Liver (tissue), 9 donors: ENCODE results near the gene DDB1. TPM values are rescaled to one million over a fixed set of nuclear protein-coding genes. Genes with fewer than 3 reads are reported as not detected.

ENCODE experiments used
- DNase-seq: peaks from one replicate; pipeline ENCODE4 v3.0.0-alpha.2; 2017; ENCODE audit warnings: low spot score
- H3K27ac ChIP-seq, 2 donors: one replicate each; pipeline ENCODE4 v1.7.0; 2013; ENCODE audit warnings: inconsistent platforms in 2 of 2, low read length in 2 of 2, control low read depth in 1 of 2, low read depth in 1 of 2, mild to moderate bottlenecking in 1 of 2
- H3K27me3 ChIP-seq, 4 donors: one replicate each; pipeline versions ENCODE4 v1.6.1 to v1.7.0; 2013; ENCODE audit warnings: low read length in 3 of 4, inconsistent platforms in 1 of 4, mild to moderate bottlenecking in 1 of 4, moderate library complexity in 1 of 4; ENCODE audit not compliant: control insufficient read depth in 4 of 4, insufficient read depth in 4 of 4
- H3K36me3 ChIP-seq, 4 donors: one replicate each; pipeline versions ENCODE4 v1.6.1 to v1.7.0; 2013; ENCODE audit warnings: low read length in 3 of 4, mild to moderate bottlenecking in 3 of 4, low read depth in 1 of 4, moderate library complexity in 1 of 4; ENCODE audit not compliant: control insufficient read depth in 4 of 4, insufficient read depth in 3 of 4
- H3K4me1 ChIP-seq, 4 donors: one replicate each; pipeline versions ENCODE4 v1.6.1 to v1.7.0; 2013; ENCODE audit warnings: low read length in 3 of 4, mild to moderate bottlenecking in 3 of 4, moderate library complexity in 1 of 4; ENCODE audit not compliant: control insufficient read depth in 4 of 4, insufficient read depth in 4 of 4
- H3K4me3 ChIP-seq, 3 donors: one replicate each; pipeline versions ENCODE4 v1.6.1 to v1.7.0; 2013; ENCODE audit warnings: low read length in 3 of 3, control low read depth in 1 of 3, low read depth in 1 of 3, mild to moderate bottlenecking in 1 of 3
- H3K9ac ChIP-seq, 2 donors: one replicate each; pipeline ENCODE4 v1.7.0; 2013; ENCODE audit warnings: low read length in 2 of 2, mild to moderate bottlenecking in 2 of 2, moderate library complexity in 2 of 2, control low read depth in 1 of 2, low read depth in 1 of 2
- H3K9me3 ChIP-seq, 4 donors: one replicate each; pipeline versions ENCODE4 v1.6.1 to v1.7.0; 2013; ENCODE audit warnings: low read length in 3 of 4; ENCODE audit not compliant: control insufficient read depth in 4 of 4
- EGR1 ChIP-seq, 2 donors: IDR thresholded peaks; 2 replicates each; pipeline ENCODE4 v1.6.1; 2016 to 2018; ENCODE audit warnings: antibody characterized with exemption in 2 of 2, low read depth in 2 of 2
- FOXA1 ChIP-seq: IDR thresholded peaks from 2 replicates; pipeline ENCODE4 v1.6.1; 2016; ENCODE audit warnings: antibody characterized with exemption
- FOXA2 ChIP-seq: IDR thresholded peaks from 2 replicates; pipeline ENCODE4 v1.6.1; 2016; ENCODE audit warnings: antibody characterized with exemption
- GABPA ChIP-seq, 2 donors: IDR thresholded peaks in 1 of 2; conservative IDR thresholded peaks in 1 of 2; 2 replicates each; pipeline ENCODE4 v1.6.1; 2016; ENCODE audit warnings: antibody characterized with exemption in 2 of 2, mild to moderate bottlenecking in 1 of 2, moderate library complexity in 1 of 2
- HNF4A ChIP-seq, 2 donors: conservative IDR thresholded peaks; 2 replicates each; pipeline ENCODE4 v1.6.1; 2016; ENCODE audit warnings: antibody characterized with exemption in 2 of 2, mild to moderate bottlenecking in 2 of 2
- HNF4G ChIP-seq: IDR thresholded peaks from 2 replicates; pipeline ENCODE4 v1.6.1; 2016; ENCODE audit warnings: antibody characterized with exemption
- JUND ChIP-seq, 2 donors: IDR thresholded peaks; 2 replicates each; pipeline ENCODE4 v1.6.1; 2016; ENCODE audit warnings: antibody characterized with exemption in 2 of 2
- NR2F2 ChIP-seq: IDR thresholded peaks from 2 replicates; pipeline ENCODE4 v1.6.1; 2016; ENCODE audit warnings: antibody characterized with exemption
- RAD21 ChIP-seq, 2 donors: IDR thresholded peaks; 2 replicates each; pipeline ENCODE4 v1.6.1; 2016; ENCODE audit warnings: antibody characterized with exemption in 2 of 2, mild to moderate bottlenecking in 2 of 2
- RXRA ChIP-seq, 2 donors: IDR thresholded peaks; 2 replicates each; pipeline ENCODE4 v1.6.1; 2017 to 2018; ENCODE audit warnings: antibody characterized with exemption in 2 of 2, mild to moderate bottlenecking in 1 of 2
- SP1 ChIP-seq: IDR thresholded peaks from 2 replicates; pipeline ENCODE4 v1.6.1; 2018; ENCODE audit warnings: antibody characterized with exemption, mild to moderate bottlenecking
- TAF1 ChIP-seq: conservative IDR thresholded peaks from 2 replicates; pipeline ENCODE4 v1.6.1; 2016; ENCODE audit warnings: antibody characterized with exemption, mild to moderate bottlenecking
- YY1 ChIP-seq: IDR thresholded peaks from 2 replicates; pipeline ENCODE4 v1.6.1; 2016; ENCODE audit warnings: antibody characterized with exemption, mild to moderate bottlenecking
- WGBS: extraction: QIAGEN DNeasy Blood & Tissue Kit; methylation state at CpG from one replicate; pipeline ENCODE4 v1.1.7; 2013; 5-methylcytosine and 5-hydroxymethylcytosine counted together
- polyA plus RNA-seq, 2 donors: library from polyadenylated mRNA; stranded (reverse) in 1 of 2; unstranded in 1 of 2; fragments of 200-250 nt in 1 of 2; fragments of >200 nt in 1 of 2; fragmentation: Nextera tagmentation in 1 of 2; extraction: Ambion mirVana in 1 of 2; gene quantifications; one replicate each; pipeline versions ENCODE4 v1.2.1 to v1.2.3, GENCODE V29; 2013 to 2015
- total RNA-seq, 2 donors: library from RNA; depleted of rRNA; stranded (reverse); fragments of >200 nt; gene quantifications; one replicate each; pipeline ENCODE4 v1.2.3, GENCODE V29; 2014
- TF ChIP-seq, protein P1 (sequence below): fragments of 150-350 bp; IDR thresholded peaks from 2 replicates; pipeline ENCODE4 v1.5.1; 2017; ENCODE audit warnings: improper control_type of control experiment, low read depth, low read length; ENCODE audit not compliant: missing input control
- TF ChIP-seq, protein P2 (sequence below): IDR thresholded peaks from 2 replicates; pipeline ENCODE4 v1.6.1; 2016; ENCODE audit warnings: antibody characterized with exemption, mild to moderate bottlenecking
- TF ChIP-seq, protein P3 (sequence below): IDR thresholded peaks from 2 replicates; pipeline ENCODE4 v1.6.1; 2016; ENCODE audit warnings: antibody characterized with exemption
- TF ChIP-seq, protein P4 (sequence below): IDR thresholded peaks from 2 replicates; pipeline ENCODE4 v1.6.1; 2016; ENCODE audit warnings: antibody characterized with exemption
- TF ChIP-seq, protein P5 (sequence below): IDR thresholded peaks from 2 replicates; pipeline ENCODE4 v1.6.1; 2016; ENCODE audit warnings: antibody characterized with exemption
- donor health status: healthy.
- donor health status: healthy.
- donor health status: healthy.
- donor health status: healthy.
- donor health status: healthy.

Gene DDB1
- total and polyA plus RNA-seq, 4 donors, result 37.5 to 146 (median 88.9) TPM

DNA sequence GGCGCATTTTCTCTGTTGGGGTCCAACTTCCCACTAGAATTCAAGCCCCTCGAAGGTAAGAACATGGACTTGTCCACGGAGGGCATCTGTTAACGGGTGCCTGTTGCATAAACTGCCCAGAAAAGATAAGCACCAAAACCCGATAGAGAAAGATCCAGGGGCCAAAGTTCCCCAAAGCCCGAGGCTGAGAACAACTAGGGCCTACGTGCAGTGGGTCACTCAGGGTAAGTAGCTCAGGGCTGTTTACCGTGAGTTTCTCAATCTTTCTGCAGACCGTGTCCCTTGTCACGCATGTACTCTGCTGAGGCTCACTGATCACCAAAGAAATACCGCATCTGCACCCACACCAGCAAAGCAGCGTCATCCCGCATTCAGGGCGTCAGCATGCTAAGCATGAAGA lies 67.5 kb downstream of the DDB1 start:
- Histone ChIP-seq H3K4me3 (no peak overlapping the region), H3K4me1 (peaks cover 5 to 18% (median 12%) of the 10 kb centered on the region in 4 donors), H3K9ac (no peak overlapping the region), H3K27ac (peak overlapping the region; percentile 68 to 82), H3K9me3 (no peaks in the 10 kb centered on the region), H3K27me3 (no peaks in the 10 kb centered on the region), H3K36me3 (no peaks in the 10 kb centered on the region)
- TF ChIP-seq, protein P1, sequence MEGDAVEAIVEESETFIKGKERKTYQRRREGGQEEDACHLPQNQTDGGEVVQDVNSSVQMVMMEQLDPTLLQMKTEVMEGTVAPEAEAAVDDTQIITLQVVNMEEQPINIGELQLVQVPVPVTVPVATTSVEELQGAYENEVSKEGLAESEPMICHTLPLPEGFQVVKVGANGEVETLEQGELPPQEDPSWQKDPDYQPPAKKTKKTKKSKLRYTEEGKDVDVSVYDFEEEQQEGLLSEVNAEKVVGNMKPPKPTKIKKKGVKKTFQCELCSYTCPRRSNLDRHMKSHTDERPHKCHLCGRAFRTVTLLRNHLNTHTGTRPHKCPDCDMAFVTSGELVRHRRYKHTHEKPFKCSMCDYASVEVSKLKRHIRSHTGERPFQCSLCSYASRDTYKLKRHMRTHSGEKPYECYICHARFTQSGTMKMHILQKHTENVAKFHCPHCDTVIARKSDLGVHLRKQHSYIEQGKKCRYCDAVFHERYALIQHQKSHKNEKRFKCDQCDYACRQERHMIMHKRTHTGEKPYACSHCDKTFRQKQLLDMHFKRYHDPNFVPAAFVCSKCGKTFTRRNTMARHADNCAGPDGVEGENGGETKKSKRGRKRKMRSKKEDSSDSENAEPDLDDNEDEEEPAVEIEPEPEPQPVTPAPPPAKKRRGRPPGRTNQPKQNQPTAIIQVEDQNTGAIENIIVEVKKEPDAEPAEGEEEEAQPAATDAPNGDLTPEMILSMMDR, result no peak
- TF ChIP-seq EGR1 (IDR thresholded peaks at IDR 0.05; ENCODE audit: low read depth in 2 of 2) (peak in 1 of 2 donors; percentile 41), RAD21 (IDR thresholded peaks at IDR 0.05) (no peak), SP1 (peak; percentile 79), GABPA (IDR thresholded peaks at IDR 0.05 in 1 of 2, conservative IDR thresholded peaks at IDR 0.05 in 1 of 2) (peak in 1 of 2 donors; percentile 35), FOXA2 (peak; percentile 82), NR2F2 (no peak), HNF4G (peak; percentile 50), HNF4A (conservative IDR thresholded peaks at IDR 0.05) (peak; percentile 84 to 92), RXRA (IDR thresholded peaks at IDR 0.05) (peak; percentile 90 to 96), YY1 (peak; percentile 28), FOXA1 (peak; percentile 13), JUND (IDR thresholded peaks at IDR 0.05) (peak in 1 of 2 donors; percentile 78), TAF1 (no peak)
- TF ChIP-seq, protein P2, sequence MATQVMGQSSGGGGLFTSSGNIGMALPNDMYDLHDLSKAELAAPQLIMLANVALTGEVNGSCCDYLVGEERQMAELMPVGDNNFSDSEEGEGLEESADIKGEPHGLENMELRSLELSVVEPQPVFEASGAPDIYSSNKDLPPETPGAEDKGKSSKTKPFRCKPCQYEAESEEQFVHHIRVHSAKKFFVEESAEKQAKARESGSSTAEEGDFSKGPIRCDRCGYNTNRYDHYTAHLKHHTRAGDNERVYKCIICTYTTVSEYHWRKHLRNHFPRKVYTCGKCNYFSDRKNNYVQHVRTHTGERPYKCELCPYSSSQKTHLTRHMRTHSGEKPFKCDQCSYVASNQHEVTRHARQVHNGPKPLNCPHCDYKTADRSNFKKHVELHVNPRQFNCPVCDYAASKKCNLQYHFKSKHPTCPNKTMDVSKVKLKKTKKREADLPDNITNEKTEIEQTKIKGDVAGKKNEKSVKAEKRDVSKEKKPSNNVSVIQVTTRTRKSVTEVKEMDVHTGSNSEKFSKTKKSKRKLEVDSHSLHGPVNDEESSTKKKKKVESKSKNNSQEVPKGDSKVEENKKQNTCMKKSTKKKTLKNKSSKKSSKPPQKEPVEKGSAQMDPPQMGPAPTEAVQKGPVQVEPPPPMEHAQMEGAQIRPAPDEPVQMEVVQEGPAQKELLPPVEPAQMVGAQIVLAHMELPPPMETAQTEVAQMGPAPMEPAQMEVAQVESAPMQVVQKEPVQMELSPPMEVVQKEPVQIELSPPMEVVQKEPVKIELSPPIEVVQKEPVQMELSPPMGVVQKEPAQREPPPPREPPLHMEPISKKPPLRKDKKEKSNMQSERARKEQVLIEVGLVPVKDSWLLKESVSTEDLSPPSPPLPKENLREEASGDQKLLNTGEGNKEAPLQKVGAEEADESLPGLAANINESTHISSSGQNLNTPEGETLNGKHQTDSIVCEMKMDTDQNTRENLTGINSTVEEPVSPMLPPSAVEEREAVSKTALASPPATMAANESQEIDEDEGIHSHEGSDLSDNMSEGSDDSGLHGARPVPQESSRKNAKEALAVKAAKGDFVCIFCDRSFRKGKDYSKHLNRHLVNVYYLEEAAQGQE, result peak; percentile 50
- TF ChIP-seq, protein P3, sequence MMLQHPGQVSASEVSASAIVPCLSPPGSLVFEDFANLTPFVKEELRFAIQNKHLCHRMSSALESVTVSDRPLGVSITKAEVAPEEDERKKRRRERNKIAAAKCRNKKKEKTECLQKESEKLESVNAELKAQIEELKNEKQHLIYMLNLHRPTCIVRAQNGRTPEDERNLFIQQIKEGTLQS, result no peak
- TF ChIP-seq, protein P4, sequence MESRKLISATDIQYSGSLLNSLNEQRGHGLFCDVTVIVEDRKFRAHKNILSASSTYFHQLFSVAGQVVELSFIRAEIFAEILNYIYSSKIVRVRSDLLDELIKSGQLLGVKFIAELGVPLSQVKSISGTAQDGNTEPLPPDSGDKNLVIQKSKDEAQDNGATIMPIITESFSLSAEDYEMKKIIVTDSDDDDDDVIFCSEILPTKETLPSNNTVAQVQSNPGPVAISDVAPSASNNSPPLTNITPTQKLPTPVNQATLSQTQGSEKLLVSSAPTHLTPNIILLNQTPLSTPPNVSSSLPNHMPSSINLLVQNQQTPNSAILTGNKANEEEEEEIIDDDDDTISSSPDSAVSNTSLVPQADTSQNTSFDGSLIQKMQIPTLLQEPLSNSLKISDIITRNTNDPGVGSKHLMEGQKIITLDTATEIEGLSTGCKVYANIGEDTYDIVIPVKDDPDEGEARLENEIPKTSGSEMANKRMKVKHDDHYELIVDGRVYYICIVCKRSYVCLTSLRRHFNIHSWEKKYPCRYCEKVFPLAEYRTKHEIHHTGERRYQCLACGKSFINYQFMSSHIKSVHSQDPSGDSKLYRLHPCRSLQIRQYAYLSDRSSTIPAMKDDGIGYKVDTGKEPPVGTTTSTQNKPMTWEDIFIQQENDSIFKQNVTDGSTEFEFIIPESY, result peak; percentile 63
- TF ChIP-seq, protein P5, sequence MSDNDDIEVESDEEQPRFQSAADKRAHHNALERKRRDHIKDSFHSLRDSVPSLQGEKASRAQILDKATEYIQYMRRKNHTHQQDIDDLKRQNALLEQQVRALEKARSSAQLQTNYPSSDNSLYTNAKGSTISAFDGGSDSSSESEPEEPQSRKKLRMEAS, result peak; percentile 64
- no peak for DNase-seq
- WGBS, result 44% methylated on average over 14 of the region's 14 CpGs
